OCI-M2 (cell line): ENCODE measurements around the gene CALCR.

ENCODE experiments used
- DNase-seq: peaks from one replicate; lab custom pipeline; 2025; ENCODE audit not compliant: unreplicated experiment; lab: John Stamatoyannopoulos, UW

Gene CALCR

GRCh38 chr7:93461350-93461749 lies 113.2 kb downstream of the CALCR start:
- DNase-seq: no peak

- no peak for DNase-seq
Observed at GRCh38 chr7:93453262-93453661, 121.3 kb downstream of the CALCR start.

GRCh38 chr7:93448176-93448575 lies 126.3 kb downstream of the CALCR start:
- no peak for DNase-seq

- DNase-seq: no peak
Observed at GRCh38 chr7:93447509-93447908, 127.0 kb downstream of the CALCR start.

- DNase-seq: no peak
Observed at GRCh38 chr7:93442478-93443224, 131.9 kb downstream of the CALCR start.

GRCh38 chr7:93435791-93436190 lies 138.7 kb downstream of the CALCR start:
- no peak for DNase-seq

- DNase-seq: no peak
Observed at GRCh38 chr7:93432130-93432529, 142.4 kb downstream of the CALCR start.

- no peak for DNase-seq
Observed at GRCh38 chr7:93430917-93431588, 143.5 kb downstream of the CALCR start.

- no peak for DNase-seq
Observed at GRCh38 chr7:93429563-93429962, 145.0 kb downstream of the CALCR start.

- DNase-seq: no peak
Observed at GRCh38 chr7:93427107-93427506, 147.4 kb downstream of the CALCR start.

GRCh38 chr7:93426155-93426696 lies 148.3 kb downstream of the CALCR start:
- DNase-seq: no peak

GRCh38 chr7:93414574-93414973 lies 159.9 kb downstream of the CALCR start:
- no peak for DNase-seq

- no peak for DNase-seq
Observed at GRCh38 chr7:93409324-93409723, 165.2 kb downstream of the CALCR start.

- DNase-seq: no peak
Observed at GRCh38 chr7:93407239-93407638, 167.3 kb downstream of the CALCR start.

- no peak for DNase-seq
Observed at GRCh38 chr7:93402944-93403343, 171.6 kb downstream of the CALCR start.

GRCh38 chr7:93399642-93400041 lies 174.9 kb downstream of the CALCR start:
- no peak for DNase-seq

GRCh38 chr7:93392984-93393383 lies 181.5 kb downstream of the CALCR start:
- DNase-seq: no peak

- DNase-seq: no peak
Observed at GRCh38 chr7:93390660-93391059, 183.9 kb downstream of the CALCR start.

GRCh38 chr7:93382362-93382761 lies 192.2 kb downstream of the CALCR start:
- no peak for DNase-seq

GRCh38 chr7:93378131-93378760 lies 196.3 kb downstream of the CALCR start:
- DNase-seq: no peak

- DNase-seq: no peak
Observed at GRCh38 chr7:93375603-93376002, 198.9 kb downstream of the CALCR start.
